Liver (tissue), 9 donors: ENCODE data around the gene RSL1D1. TPM values are rescaled to one million over a fixed set of nuclear protein-coding genes. Genes with fewer than 3 reads are reported as not detected.

ENCODE experiments used
- DNase-seq: peaks from one replicate; pipeline ENCODE4 v3.0.0-alpha.2; 2017; ENCODE audit warnings: low spot score
- H3K27ac ChIP-seq, 2 donors: one replicate each; pipeline ENCODE4 v1.7.0; 2013; ENCODE audit warnings: inconsistent platforms in 2 of 2, low read length in 2 of 2, control low read depth in 1 of 2, low read depth in 1 of 2, mild to moderate bottlenecking in 1 of 2
- H3K27me3 ChIP-seq, 4 donors: one replicate each; pipeline versions ENCODE4 v1.6.1 to v1.7.0; 2013; ENCODE audit warnings: low read length in 3 of 4, inconsistent platforms in 1 of 4, mild to moderate bottlenecking in 1 of 4, moderate library complexity in 1 of 4; ENCODE audit not compliant: control insufficient read depth in 4 of 4, insufficient read depth in 4 of 4
- H3K36me3 ChIP-seq, 4 donors: one replicate each; pipeline versions ENCODE4 v1.6.1 to v1.7.0; 2013; ENCODE audit warnings: low read length in 3 of 4, mild to moderate bottlenecking in 3 of 4, low read depth in 1 of 4, moderate library complexity in 1 of 4; ENCODE audit not compliant: control insufficient read depth in 4 of 4, insufficient read depth in 3 of 4
- H3K4me1 ChIP-seq, 4 donors: one replicate each; pipeline versions ENCODE4 v1.6.1 to v1.7.0; 2013; ENCODE audit warnings: low read length in 3 of 4, mild to moderate bottlenecking in 3 of 4, moderate library complexity in 1 of 4; ENCODE audit not compliant: control insufficient read depth in 4 of 4, insufficient read depth in 4 of 4
- H3K4me3 ChIP-seq, 3 donors: one replicate each; pipeline versions ENCODE4 v1.6.1 to v1.7.0; 2013; ENCODE audit warnings: low read length in 3 of 3, control low read depth in 1 of 3, low read depth in 1 of 3, mild to moderate bottlenecking in 1 of 3
- H3K9ac ChIP-seq, 2 donors: one replicate each; pipeline ENCODE4 v1.7.0; 2013; ENCODE audit warnings: low read length in 2 of 2, mild to moderate bottlenecking in 2 of 2, moderate library complexity in 2 of 2, control low read depth in 1 of 2, low read depth in 1 of 2
- H3K9me3 ChIP-seq, 4 donors: one replicate each; pipeline versions ENCODE4 v1.6.1 to v1.7.0; 2013; ENCODE audit warnings: low read length in 3 of 4; ENCODE audit not compliant: control insufficient read depth in 4 of 4
- EGR1 ChIP-seq, 2 donors: IDR thresholded peaks; 2 replicates each; pipeline ENCODE4 v1.6.1; 2016 to 2018; ENCODE audit warnings: antibody characterized with exemption in 2 of 2, low read depth in 2 of 2
- FOXA1 ChIP-seq: IDR thresholded peaks from 2 replicates; pipeline ENCODE4 v1.6.1; 2016; ENCODE audit warnings: antibody characterized with exemption
- FOXA2 ChIP-seq: IDR thresholded peaks from 2 replicates; pipeline ENCODE4 v1.6.1; 2016; ENCODE audit warnings: antibody characterized with exemption
- GABPA ChIP-seq, 2 donors: IDR thresholded peaks in 1 of 2; conservative IDR thresholded peaks in 1 of 2; 2 replicates each; pipeline ENCODE4 v1.6.1; 2016; ENCODE audit warnings: antibody characterized with exemption in 2 of 2, mild to moderate bottlenecking in 1 of 2, moderate library complexity in 1 of 2
- HNF4G ChIP-seq: IDR thresholded peaks from 2 replicates; pipeline ENCODE4 v1.6.1; 2016; ENCODE audit warnings: antibody characterized with exemption
- NR2F2 ChIP-seq: IDR thresholded peaks from 2 replicates; pipeline ENCODE4 v1.6.1; 2016; ENCODE audit warnings: antibody characterized with exemption
- RAD21 ChIP-seq, 2 donors: IDR thresholded peaks; 2 replicates each; pipeline ENCODE4 v1.6.1; 2016; ENCODE audit warnings: antibody characterized with exemption in 2 of 2, mild to moderate bottlenecking in 2 of 2
- RXRA ChIP-seq, 2 donors: IDR thresholded peaks; 2 replicates each; pipeline ENCODE4 v1.6.1; 2017 to 2018; ENCODE audit warnings: antibody characterized with exemption in 2 of 2, mild to moderate bottlenecking in 1 of 2
- SP1 ChIP-seq: IDR thresholded peaks from 2 replicates; pipeline ENCODE4 v1.6.1; 2018; ENCODE audit warnings: antibody characterized with exemption, mild to moderate bottlenecking
- YY1 ChIP-seq: IDR thresholded peaks from 2 replicates; pipeline ENCODE4 v1.6.1; 2016; ENCODE audit warnings: antibody characterized with exemption, mild to moderate bottlenecking
- WGBS: extraction: QIAGEN DNeasy Blood & Tissue Kit; methylation state at CpG from one replicate; pipeline ENCODE4 v1.1.7; 2013; 5-methylcytosine and 5-hydroxymethylcytosine counted together
- polyA plus RNA-seq, 2 donors: library from polyadenylated mRNA; stranded (reverse) in 1 of 2; unstranded in 1 of 2; fragments of 200-250 nt in 1 of 2; fragments of >200 nt in 1 of 2; fragmentation: Nextera tagmentation in 1 of 2; extraction: Ambion mirVana in 1 of 2; gene quantifications; one replicate each; pipeline versions ENCODE4 v1.2.1 to v1.2.3, GENCODE V29; 2013 to 2015
- total RNA-seq, 2 donors: library from RNA; depleted of rRNA; stranded (reverse); fragments of >200 nt; gene quantifications; one replicate each; pipeline ENCODE4 v1.2.3, GENCODE V29; 2014
- TF ChIP-seq, protein P1 (sequence below): IDR thresholded peaks from 2 replicates; pipeline ENCODE4 v1.6.1; 2016; ENCODE audit warnings: antibody characterized with exemption
- TF ChIP-seq, protein P2 (sequence below): IDR thresholded peaks from 2 replicates; pipeline ENCODE4 v1.6.1; 2016; ENCODE audit warnings: antibody characterized with exemption
- TF ChIP-seq, protein P3 (sequence below): fragments of 150-350 bp; IDR thresholded peaks from 2 replicates; pipeline ENCODE4 v1.5.1; 2017; ENCODE audit warnings: improper control_type of control experiment, low read depth, low read length; ENCODE audit not compliant: missing input control
- TF ChIP-seq, protein P4 (sequence below): IDR thresholded peaks from 2 replicates; pipeline ENCODE4 v1.6.1; 2016; ENCODE audit warnings: antibody characterized with exemption
- TF ChIP-seq, protein P5 (sequence below): IDR thresholded peaks from 2 replicates; pipeline ENCODE4 v1.6.1; 2016; ENCODE audit warnings: antibody characterized with exemption, mild to moderate bottlenecking
- donor health status: healthy.
- donor health status: healthy.
- donor health status: healthy.
- donor health status: healthy.
- donor health status: healthy.

The RSL1D1 gene
- total and polyA plus RNA-seq, 4 donors: 35.2 to 59.7 (median 43.3) TPM

DNA sequence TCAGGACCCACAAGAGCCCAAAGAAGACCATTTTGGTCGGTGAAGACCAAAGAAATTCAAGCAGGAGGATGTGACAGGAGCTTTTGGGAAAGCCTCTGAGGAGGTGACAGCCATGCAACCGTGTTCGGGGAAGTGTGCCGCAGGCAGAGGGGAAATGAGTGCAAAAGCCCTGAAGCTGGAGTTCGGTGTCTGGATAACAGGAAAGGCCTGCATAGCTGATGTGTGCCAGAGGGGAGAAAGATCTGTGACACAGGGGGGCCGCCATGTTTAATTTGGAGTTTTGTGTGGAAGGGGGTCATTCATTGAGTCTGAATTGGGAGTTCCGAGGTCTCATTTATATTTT, 53.4 kb downstream of the RSL1D1 start:
- 5% methylated on average over 7 of the region's 7 CpGs for WGBS
- TF ChIP-seq, protein P1, sequence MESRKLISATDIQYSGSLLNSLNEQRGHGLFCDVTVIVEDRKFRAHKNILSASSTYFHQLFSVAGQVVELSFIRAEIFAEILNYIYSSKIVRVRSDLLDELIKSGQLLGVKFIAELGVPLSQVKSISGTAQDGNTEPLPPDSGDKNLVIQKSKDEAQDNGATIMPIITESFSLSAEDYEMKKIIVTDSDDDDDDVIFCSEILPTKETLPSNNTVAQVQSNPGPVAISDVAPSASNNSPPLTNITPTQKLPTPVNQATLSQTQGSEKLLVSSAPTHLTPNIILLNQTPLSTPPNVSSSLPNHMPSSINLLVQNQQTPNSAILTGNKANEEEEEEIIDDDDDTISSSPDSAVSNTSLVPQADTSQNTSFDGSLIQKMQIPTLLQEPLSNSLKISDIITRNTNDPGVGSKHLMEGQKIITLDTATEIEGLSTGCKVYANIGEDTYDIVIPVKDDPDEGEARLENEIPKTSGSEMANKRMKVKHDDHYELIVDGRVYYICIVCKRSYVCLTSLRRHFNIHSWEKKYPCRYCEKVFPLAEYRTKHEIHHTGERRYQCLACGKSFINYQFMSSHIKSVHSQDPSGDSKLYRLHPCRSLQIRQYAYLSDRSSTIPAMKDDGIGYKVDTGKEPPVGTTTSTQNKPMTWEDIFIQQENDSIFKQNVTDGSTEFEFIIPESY: no peak
- TF ChIP-seq, protein P2, sequence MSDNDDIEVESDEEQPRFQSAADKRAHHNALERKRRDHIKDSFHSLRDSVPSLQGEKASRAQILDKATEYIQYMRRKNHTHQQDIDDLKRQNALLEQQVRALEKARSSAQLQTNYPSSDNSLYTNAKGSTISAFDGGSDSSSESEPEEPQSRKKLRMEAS: no peak
- TF ChIP-seq, protein P3, sequence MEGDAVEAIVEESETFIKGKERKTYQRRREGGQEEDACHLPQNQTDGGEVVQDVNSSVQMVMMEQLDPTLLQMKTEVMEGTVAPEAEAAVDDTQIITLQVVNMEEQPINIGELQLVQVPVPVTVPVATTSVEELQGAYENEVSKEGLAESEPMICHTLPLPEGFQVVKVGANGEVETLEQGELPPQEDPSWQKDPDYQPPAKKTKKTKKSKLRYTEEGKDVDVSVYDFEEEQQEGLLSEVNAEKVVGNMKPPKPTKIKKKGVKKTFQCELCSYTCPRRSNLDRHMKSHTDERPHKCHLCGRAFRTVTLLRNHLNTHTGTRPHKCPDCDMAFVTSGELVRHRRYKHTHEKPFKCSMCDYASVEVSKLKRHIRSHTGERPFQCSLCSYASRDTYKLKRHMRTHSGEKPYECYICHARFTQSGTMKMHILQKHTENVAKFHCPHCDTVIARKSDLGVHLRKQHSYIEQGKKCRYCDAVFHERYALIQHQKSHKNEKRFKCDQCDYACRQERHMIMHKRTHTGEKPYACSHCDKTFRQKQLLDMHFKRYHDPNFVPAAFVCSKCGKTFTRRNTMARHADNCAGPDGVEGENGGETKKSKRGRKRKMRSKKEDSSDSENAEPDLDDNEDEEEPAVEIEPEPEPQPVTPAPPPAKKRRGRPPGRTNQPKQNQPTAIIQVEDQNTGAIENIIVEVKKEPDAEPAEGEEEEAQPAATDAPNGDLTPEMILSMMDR: no peak
- no peak for TF ChIP-seq SP1
- TF ChIP-seq, protein P4, sequence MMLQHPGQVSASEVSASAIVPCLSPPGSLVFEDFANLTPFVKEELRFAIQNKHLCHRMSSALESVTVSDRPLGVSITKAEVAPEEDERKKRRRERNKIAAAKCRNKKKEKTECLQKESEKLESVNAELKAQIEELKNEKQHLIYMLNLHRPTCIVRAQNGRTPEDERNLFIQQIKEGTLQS: no peak
- TF ChIP-seq FOXA2: no peak
- no peak for TF ChIP-seq HNF4G
- TF ChIP-seq EGR1 (IDR thresholded peaks at IDR 0.05; ENCODE audit: low read depth in 2 of 2): no peak
- no peak for TF ChIP-seq FOXA1
- peak; percentile 72 for TF ChIP-seq YY1
- TF ChIP-seq NR2F2: no peak
- TF ChIP-seq, protein P5, sequence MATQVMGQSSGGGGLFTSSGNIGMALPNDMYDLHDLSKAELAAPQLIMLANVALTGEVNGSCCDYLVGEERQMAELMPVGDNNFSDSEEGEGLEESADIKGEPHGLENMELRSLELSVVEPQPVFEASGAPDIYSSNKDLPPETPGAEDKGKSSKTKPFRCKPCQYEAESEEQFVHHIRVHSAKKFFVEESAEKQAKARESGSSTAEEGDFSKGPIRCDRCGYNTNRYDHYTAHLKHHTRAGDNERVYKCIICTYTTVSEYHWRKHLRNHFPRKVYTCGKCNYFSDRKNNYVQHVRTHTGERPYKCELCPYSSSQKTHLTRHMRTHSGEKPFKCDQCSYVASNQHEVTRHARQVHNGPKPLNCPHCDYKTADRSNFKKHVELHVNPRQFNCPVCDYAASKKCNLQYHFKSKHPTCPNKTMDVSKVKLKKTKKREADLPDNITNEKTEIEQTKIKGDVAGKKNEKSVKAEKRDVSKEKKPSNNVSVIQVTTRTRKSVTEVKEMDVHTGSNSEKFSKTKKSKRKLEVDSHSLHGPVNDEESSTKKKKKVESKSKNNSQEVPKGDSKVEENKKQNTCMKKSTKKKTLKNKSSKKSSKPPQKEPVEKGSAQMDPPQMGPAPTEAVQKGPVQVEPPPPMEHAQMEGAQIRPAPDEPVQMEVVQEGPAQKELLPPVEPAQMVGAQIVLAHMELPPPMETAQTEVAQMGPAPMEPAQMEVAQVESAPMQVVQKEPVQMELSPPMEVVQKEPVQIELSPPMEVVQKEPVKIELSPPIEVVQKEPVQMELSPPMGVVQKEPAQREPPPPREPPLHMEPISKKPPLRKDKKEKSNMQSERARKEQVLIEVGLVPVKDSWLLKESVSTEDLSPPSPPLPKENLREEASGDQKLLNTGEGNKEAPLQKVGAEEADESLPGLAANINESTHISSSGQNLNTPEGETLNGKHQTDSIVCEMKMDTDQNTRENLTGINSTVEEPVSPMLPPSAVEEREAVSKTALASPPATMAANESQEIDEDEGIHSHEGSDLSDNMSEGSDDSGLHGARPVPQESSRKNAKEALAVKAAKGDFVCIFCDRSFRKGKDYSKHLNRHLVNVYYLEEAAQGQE: no peak
- TF ChIP-seq RAD21 (IDR thresholded peaks at IDR 0.05): peak in 1 of 2 donors; percentile 2
- H3K27ac ChIP-seq: peak overlapping the region; percentile 97 to 98
- H3K9me3 ChIP-seq: no peaks in the 10 kb centered on the region
- H3K36me3 ChIP-seq: no peaks in the 10 kb centered on the region
- DNase-seq: no peak
- H3K27me3 ChIP-seq: no peaks in the 10 kb centered on the region
- peaks cover 7 to 46% (median 37%) of the 10 kb centered on the region in 4 donors for H3K4me1 ChIP-seq
- peak overlapping the region; percentile 91 to 94 for H3K9ac ChIP-seq
- peak overlapping the region; percentile 64 to 91 (median 82) for H3K4me3 ChIP-seq

DNA sequence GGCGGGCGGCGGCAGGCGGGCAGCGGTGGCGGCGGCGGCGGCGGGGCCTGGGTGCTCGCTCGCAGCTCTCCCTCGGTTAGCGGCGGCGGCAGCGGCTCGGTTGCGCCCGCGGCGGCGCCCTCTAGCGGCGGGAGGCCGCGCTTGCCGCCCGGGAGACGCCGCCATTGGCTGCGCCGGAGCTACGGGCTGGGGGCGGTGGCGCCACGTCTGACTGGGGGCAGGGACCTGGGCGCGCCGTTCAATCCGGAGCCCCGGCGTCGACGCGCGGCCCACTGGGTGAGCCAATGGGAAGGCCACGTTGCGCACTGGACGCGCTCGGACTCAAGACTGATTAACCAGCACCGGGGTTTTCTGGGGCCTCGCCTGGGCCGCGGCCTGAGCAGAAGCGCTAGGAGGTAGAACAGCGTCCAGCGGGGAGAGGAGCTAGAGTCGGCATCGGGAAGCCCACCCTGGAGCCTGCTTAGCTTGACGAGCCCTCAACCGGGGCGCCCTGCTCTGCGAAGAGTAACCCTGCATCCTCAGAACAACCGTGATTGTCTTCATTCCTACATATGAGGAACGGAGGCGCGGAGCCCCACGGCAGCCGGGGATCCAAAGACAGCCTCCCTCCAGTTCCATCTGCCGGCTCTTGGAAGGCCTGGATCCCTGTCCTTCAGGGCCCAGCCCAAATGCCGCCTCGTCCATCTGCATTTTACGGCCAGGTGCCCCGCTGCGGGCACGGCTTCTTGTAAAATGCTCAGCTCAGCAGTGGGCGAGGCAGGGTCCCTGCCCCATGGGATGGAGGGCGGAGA, 54.0 kb downstream of the RSL1D1 start, which contains the start of gene ZC3H7A:
ZC3H7A (minus strand) TSS at position 93 of the 791 bp plus-strand sequence. CDS start 14,904 bp downstream, outside the sequence.
- peak; percentile 94 for DNase-seq
- peak within 1 kb of the TSS; percentile 82 to 92 (median 91) for H3K4me3 ChIP-seq
- peak within 1 kb of the TSS; percentile 98 to 99 for H3K27ac ChIP-seq
- peaks cover 11 to 52% (median 43%) of the 10 kb centered on the region in 4 donors for H3K4me1 ChIP-seq
- H3K9me3 ChIP-seq: no peaks in the 10 kb centered on the region
- peak within 1 kb of the TSS; percentile 94 for H3K9ac ChIP-seq
- WGBS: under 1% methylated on average over 80 of the region's 80 CpGs
- H3K27me3 ChIP-seq: no peaks in the 10 kb centered on the region
- H3K36me3 ChIP-seq: no peaks in the 10 kb centered on the region
- peak; percentile 52 to 74 for TF ChIP-seq RXRA (IDR thresholded peaks at IDR 0.05)
- TF ChIP-seq GABPA (IDR thresholded peaks at IDR 0.05 in 1 of 2, conservative IDR thresholded peaks at IDR 0.05 in 1 of 2): peak in 1 of 2 donors; percentile 11
- TF ChIP-seq NR2F2: no peak
- TF ChIP-seq, protein P1: no peak
- TF ChIP-seq, protein P5: peak; percentile 86
- TF ChIP-seq, protein P4: no peak
- no peak for TF ChIP-seq HNF4G
- TF ChIP-seq YY1: peak; percentile 83
- TF ChIP-seq EGR1 (IDR thresholded peaks at IDR 0.05; ENCODE audit: low read depth in 2 of 2): no peak
- TF ChIP-seq FOXA1: no peak
- no peak for TF ChIP-seq FOXA2
